Stimulated activated CD8-positive, alpha-beta memory T cell treated with anti-CD3 and anti-CD28 coated beads, Interleukin-12 subunit alpha, Interleukin-12 subunit beta, amount 100 ng/mL, for 4 hours (primary cell): Measurements from ENCODE around the gene IMPA2.
A peak's percentile ranks its signal among the peaks of the same experiment; 100 is the strongest.
"Not testable (repeated sequence)": the region's sequence is repeated elsewhere in the genome, so short reads cannot be mapped to it uniquely, and the experiment has no call there.

Experiments used
- DNase-seq: peaks from one replicate; pipeline ENCODE4 v3.0.0-alpha.2; 2020; ENCODE audit warnings: low read depth

Gene IMPA2

DNA sequence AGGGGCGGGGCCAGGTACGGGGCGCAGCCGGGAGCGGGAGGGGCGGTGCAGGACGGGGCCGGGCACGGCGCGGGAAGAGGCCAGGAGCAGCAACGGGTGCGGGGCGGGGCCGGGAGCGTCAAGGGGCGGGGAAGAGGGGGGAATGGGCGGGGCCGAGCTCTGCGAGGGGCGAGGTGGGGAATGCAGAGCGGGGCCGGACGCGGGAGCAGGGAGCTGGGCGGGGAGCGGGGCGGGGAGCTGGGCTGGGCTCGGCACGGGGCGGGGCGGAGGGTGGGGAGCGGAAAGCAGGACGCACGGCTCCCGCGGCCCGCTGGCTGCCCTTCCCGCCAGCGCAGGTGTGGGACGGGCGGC, at the start of gene IMPA2:
Gene IMPA2, plus strand, starts transcription at position 316 of the 351 bp plus-strand sequence. CDS start 163 bp downstream, outside the sequence.
- no peak for DNase-seq

DNA sequence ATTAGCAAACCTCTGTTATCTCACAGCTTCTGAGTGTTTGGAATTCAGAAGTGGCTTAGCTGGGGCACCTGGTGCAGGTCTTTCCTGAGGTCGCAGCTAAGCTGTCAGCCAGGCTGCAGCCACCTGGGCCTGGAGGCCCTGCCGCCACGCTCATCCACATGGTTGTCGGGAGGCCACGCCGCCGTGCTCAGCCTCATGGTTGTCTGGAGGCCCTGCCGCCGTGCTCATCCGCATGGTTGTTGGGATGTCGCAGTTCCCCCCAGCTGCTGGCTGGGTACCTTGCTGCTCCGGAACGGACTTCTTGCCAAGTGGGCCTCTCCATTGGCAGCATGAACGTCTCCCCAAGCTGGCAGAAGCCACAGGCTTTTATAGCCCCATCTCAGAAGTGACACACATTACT, 48.9 kb upstream of the IMPA2 start:
- no peak for DNase-seq

DNA sequence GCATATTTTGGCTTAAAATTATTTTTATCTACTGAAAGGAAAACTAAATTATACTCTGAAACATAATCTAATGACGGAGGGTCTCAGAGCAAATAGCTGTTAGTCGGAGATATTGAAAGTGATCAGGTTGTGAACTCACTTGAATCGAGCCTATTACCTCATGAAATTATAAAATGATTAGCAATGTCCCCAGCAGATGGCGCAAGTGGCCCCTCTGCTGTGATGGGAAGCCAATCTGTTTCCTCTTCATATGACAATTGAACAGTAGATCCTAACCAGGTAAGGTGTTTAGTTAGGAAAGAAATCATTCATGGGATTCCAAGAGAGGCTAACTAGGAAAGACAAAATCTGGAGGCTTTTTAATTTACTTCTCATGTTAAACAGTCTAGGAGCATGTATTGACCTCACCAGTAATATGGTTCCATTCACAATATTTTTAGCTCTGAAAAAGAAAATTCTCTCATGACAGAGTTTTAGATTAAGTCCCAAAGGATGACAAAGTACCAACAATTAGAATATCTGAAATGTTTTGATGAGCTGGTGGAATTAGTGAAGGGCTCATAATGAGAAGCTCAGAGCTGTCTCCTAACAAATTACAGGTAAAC, 43.3 kb upstream of the IMPA2 start:
- DNase-seq = peak; percentile 38

DNA sequence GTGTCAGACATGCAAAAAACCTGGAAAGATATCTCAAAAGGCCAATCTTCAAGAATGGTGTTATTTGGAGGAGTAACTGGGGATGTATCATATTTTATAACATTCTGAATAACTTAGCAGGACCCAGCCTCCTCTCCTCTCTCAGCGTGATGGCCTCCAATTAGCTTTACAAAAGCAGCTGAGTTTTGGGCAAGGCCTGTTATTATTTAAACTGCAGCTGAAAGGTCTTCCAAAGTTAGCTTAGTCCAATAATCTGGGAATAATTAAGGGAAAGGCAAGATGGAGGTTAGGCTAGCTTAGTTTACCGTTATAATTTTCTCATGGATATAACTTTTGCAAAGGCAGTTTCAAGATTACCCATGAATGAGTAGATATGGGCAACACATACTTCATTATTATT, 40.4 kb upstream of the IMPA2 start:
- no peak for DNase-seq

DNA sequence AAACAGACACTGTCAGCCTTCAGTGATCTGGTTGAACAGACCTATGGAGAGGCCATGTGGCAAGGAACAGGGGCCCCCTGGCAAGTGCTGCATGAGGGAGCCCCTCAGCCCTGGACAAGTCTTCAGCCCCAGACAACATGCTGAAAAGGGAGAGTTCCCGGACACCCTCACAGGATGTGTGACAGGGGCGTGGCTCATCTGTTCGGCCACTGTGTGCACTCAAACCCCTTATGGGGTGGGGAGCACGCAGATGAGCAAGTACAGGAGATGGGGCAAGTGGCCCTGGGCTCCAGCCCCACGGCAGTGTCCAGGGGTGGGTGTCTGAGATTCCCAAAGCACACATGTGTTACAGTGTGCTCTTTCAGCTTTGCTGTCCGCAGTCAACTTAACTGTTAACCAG, 37.8 kb upstream of the IMPA2 start:
- no peak for DNase-seq

DNA sequence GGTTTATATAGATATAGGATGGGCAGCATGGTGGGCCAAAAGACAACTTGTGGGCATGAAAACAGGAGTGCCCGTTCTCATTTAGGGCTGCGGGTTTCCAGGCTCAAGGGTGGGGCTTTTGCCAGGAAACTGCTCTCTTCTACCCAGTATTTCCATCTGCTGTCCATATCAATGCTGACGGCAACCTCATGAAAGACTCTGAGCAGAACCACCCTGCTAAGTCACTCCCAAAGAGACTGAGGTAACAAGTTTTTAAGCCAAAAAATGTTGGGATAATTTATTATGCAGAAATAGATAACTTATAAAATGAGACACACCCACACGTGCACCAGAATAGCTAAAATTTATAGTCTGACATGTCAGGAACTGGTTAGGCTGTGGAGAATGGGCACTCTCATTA, 37.1 kb upstream of the IMPA2 start:
- DNase-seq = no peak

DNA sequence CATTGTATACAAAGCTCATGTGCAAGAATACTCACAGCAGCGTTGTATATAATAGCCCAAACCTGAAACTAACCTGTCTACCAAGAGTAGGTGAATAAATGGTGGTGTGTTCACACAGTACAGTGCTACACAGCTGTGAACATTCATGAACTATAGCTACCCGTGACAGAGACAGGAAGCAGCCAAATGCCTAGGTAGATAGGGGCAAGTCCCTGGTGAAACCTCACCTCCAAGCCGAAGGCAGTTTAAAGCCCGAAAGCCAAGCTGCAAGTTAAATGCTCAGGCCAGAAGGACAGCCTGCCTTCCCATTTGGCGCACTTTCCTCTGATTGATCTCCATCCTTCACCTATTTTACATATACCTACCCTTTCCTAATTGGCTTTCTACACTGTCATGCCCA, 36.5 kb upstream of the IMPA2 start:
- no peak for DNase-seq

DNA sequence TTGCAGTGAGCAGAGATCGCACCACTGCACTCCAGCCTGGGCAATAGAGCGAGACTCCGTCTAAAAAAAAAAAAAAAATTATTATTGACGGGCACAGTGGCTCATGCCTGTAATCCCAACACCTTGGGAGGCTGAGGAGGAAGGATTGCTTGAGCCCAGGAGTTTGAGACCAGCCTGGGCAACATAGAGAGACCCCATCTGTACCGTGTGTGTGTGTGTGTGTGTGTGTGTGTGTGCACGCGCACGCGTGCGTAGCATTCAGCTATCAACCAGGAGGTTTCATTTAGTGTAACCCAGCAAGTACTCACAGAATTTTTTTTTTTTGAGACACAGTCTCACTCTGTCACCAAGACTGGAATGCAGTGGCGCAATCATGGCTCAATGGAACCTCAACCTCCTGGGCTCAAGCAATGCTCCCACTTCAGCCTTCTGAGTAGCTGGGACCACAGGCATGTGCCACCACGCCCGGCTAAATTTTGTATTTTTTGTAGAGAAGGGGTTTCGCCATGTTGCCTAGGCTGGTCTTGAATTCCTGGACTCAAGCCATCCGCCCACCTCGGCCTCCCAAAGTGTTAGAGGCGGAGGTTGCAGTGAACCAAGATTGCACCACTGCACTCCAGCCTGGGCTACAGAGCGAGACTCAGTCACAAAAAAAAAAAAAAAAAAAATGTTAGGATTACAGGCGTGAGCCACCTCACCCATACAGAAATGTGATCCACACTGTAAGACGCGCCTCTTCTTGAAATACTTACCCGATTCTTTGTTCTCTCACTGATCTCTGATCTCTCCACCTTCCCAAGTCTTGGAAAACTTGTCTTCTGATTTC, 35.3 kb upstream of the IMPA2 start:
- not testable (repeated sequence) for DNase-seq

DNA sequence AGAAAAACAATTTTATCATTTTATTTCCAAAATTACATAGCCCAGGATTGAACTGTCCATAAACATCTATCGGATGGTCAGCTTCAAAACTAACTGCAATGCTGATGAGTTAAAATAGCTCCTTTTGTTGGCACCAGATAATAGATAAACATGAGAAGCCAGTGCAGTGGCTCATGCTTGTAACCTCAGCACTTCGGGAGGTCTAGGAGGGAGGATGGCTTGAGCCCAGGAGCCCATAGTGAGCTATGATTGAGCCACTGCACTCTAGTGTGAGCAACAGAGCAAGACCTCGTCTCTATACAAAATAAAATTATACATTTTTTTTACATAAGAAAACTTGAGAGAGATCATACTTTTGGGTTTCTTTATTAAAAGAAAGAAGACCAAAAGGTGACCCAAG, 34.6 kb upstream of the IMPA2 start:
- DNase-seq = no peak

DNA sequence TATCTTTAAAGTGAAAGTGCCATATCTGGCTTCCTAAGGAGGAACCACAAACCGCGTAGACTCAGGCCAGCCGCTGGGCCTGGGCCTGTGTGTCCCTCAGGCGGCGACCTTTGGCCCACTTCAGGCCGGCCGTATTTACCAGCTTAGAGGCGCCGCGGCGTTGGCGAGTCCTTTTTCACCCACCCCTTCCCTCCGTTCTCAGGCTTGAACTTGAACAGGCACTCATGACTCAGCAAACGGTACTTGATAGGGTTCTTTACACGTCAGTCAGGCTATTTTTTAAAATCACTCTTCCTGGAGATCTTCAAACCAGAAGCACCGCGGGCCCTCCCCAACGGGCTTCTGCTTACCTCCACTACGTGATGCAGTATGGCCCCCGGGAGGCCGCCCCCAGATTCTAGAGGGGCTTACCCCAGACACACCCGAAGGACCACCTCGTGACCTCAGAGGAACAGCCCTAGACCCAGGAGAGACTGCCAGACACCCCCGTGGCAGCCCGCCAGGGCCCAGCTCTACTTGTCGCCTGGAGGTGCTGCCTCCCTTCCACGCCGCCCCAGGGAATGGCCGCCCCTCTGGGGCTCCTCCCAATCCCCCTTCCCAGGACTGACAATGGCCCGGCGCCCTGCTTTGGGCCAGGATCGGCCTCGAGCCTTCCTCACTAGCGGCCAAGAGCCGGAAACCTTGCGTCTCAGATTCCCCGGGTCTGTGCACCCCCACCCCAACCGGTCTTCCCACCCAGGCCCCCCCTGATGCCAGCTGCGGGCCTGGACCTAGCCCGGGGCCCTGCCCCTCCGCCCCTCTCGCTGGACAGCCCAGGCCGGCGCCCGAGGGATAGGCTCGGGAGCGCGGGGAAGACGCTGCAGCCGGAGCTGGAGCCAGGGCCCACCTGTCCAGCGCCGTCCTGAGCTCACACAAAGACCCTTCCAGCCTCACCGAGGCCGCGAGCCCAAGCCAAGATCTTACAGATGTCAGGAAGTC, 33.8 kb upstream of the IMPA2 start:
- peak; percentile 27 for DNase-seq

DNA sequence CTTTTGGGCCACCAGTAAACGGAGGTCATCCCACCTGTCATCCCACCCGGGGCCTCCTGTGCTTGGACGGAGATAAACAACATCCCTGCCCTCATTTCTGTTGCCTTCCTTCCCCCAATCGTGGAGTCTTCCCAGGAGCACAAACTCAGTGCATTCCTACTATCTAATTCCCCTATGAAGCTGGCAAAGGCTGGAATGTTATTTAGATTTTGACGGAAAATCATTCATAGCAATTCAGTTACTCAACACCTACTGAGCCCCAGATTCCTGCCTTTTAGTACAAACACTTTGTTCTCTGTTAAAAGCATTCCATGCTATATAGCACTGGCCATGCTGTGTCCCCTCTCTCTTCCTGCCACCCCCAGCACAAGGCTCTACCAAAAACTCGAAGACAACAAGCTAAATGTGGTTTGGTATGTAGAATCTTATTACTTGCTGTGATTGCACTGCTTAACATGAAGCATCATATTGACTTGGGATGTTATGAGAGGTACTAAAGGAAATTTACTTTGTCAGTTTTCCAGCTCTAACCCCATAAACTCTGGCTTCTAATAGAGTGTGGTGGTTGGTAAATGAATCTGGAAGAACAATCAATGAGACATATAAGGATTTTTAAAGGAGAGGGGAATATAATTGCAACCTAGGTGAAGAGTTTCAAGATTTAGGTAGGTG, 32.3 kb upstream of the IMPA2 start:
- no peak for DNase-seq

DNA sequence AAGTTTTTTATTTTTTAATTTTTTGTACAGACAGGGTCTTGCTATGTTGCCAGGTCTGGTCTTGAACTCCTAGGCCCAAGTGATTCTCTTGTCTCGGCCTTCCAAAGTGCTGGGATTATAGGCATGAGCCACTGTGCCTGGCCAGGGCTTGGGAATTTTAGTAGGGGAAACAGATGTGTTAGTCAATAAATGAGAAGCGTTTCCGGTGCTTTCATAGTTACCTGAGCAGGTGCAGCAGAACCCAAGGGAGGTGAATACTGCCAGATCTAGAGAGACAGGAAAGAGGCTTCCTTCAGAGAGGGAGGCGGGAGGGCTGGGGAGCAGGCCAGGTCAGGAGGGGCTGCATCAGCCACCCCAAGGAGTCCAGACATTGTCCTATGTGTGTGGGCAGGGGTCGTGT, 30.5 kb upstream of the IMPA2 start:
- DNase-seq = no peak

DNA sequence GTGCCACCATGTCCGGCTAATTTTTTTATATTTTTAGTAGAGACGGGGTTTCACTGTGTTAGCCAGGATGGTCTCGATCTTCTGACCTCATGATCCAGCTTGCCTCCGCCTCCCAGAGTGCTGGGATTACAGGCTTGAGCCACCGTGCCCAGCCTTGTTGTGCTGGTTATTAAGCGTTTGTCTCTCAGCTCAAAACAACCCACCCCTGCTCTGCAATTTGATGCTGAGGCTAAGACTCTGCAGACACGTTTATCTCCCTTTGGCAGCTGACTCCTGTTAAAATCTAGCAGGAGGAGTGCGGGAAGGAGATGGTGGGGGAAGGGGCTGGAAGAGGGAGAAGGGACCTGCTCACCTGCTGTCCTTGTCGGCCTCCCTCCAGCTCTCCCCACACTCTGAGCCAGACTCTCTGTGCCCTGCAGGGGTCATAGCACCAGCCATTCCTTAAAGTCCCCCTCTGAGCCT, 29.9 kb upstream of the IMPA2 start:
- DNase-seq = no peak

DNA sequence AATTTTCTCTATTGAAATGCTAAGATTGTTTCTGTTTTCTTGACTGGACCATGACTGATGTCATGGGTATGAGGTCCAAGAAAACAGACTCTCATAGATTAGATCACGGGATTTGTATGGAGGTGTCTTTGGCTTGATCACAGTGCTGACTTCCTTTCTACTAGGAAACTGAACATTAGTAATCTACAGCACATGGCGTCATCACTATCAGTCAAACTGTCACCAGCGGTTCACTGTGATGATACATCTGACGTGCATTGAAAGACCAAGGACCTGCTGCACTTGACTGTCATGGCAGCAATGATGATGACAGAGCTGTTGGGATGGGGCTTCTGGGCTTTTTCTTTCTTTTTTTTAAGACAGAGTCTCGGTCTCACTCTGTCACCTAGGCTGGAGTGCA, 28.2 kb upstream of the IMPA2 start:
- DNase-seq = no peak

DNA sequence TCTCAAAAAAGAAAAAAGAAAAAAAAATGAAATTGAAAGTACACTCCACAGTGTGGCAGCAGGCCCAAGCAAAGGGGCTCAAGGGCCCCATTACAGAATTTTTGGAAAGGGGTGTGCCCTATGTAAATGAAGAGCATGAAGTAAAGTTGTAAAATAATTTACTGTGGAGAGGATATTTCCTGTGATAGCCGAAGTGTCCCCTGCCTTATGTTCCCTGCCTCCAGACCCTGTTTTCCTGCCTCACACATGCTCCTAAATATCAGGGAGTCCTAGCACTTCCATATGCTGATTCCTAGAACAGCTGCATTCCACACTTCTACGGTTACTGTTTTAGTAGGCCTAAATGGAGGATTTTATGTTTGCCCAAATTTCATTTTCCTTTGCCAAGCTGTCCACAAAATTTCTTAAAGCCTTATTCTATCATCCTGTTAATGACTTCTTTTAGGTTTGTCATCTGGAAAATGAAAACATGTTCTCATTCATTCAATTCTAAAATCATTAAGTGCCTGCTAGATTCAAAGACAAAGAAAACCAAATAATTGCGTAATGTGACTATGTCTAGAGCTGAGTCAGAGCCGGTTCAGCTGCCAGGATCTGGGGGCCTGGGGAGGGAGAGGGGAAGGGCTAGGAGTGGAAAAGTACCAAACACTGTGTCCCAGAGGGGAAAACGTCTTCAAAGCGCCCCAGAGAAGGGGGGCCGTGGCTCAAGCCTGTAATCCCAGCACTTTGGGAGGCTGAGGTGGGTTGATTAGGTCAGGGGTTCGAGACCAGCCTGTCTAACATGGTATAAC, 25.9 kb upstream of the IMPA2 start:
- DNase-seq = no peak

DNA sequence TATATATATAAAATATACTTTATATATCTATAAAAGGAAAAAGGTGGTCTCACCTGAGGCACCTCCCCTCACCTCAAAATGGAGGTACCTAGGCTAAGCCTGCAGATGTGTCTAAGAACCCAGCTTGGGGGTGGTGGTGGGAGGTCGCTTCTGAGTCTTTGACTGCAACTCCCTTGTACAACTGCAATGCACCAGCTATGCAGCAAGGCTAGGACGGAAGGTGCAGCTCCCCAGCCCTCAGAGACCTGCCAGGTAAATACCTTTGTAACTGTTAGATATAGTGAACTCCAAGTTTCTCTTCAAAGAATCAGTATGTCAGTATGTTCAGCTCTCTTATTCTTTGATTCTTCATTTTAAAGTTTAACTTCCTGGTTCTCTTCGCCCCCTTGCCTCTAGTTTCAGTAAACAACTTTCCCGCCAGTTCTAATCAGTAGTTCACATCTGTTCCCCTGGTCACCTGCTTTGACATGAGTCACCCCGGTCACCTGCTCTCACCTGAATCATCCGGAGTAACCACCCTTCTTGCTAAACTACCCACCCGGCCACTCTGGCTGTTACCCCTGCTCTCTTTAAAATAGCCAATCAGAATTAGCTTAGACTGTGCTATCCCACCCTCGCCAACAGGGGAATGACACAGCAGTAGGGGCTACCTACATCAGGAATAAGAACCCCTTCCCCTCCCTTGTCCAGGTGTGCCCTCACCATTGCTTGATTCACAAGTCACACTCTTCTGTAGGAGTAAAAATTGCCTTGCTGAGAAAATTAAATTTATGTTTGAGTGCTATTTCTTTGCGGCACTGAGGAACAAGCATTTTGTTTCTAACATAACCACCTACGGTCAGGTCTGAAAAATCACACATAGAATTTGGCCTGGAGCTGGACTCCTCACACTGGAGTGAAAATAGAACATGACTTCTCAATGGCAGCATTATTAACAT, 24.7 kb upstream of the IMPA2 start:
- no peak for DNase-seq

DNA sequence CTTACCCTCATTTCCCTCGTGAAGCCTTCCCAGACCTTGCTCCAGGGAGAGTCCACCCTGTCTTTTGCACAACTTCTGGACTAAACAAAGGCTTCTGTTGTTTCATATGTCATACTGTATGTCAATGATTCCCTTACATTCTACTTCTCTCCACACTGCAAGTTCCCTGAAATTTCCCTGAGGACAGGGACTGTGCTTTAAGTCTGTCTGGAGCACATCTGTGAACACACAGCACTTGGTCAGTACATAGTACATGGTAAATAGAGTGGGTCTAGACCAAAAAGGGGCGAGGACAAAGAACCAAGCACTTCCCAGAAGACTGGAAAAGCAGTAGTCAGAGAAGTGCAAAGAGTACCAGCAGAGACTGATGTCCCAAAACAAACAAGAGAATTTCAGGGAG, 23.7 kb upstream of the IMPA2 start:
- no peak for DNase-seq

DNA sequence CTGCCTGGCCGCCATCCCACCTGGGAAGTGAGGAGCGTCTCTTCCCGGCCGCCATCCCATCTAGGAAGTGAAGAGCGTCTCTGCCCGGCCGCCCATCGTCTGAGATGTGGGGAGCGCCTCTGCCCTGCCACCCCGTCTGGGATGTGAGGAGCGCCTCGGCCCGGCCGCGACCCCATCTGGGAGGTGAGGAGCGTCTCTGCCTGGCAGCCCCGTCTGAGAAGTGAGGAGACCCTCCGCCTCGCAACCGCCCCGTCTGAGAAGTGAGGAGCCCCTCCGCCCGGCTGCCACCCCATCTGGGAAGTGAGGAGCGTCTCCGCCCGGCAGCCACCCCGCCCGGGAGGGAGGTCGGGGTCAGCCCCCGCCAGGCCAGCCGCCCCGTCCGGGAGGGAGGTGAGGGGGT, 21.7 kb upstream of the IMPA2 start:
- not testable (repeated sequence) for DNase-seq

DNA sequence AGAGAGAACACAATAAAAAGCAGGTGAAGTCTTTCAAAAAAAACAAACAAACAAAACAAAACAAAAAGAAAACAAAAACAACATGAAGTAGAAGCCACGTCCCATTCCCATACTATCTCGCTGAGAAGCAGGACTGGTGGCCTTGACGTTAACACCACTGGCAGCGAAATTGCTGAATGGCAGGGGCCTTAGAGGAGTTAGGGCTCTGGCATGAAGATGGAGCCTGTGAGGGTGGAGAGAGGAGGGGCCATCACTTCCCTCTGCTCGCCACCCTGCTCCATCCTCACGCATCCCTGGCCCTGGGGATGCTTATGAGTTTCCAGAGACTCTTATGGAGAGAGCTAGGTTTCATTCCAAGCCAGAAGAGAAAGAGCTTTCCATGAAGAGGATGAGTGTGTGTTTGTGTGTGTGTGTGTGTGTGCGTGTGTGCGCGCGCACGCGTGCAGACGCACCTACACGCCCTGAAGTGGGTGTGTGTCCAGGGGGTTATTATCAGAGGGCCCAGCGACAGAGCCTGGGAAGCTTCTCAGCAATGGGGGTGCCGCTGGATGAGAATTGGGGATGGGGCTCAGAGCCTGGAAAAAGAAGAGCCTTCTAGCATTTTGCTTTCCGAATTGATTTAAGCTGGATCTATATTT, 20.4 kb upstream of the IMPA2 start:
- no peak for DNase-seq

DNA sequence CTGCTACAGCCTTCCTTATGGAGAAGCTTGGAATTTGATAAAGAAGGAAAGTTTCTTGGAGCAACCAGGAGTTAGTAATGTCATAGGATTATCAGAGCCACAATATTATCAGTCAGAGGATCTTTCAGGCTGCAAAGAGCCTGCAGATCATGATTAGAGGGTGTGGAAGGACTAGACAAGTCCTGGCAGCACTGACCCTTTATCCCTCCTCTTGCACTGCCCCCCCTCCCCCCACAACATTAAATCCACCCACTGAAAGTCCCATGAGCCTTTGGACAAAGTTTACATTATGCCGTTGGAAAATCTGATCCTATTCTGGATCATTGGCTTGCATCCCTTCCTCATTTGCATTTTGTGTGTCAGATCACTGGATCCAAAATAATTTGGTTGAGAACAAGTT, 18.7 kb upstream of the IMPA2 start:
- DNase-seq = no peak
